C4-2B (cell line): ENCODE data around the gene RNF180.

ENCODE experiments used
- H3K27ac ChIP-seq: fragments of 450-650 bp; 2 replicates; pipeline ENCODE4 v1.5.1; 2017
- ZFX ChIP-seq: fragments of 450-650 bp; IDR thresholded peaks from 2 replicates; pipeline ENCODE4 v1.6.1; 2017
- TF ChIP-seq, protein P1 (sequence below): fragments of 450-650 bp; conservative IDR thresholded peaks from 2 replicates; pipeline ENCODE4 v1.5.1; 2017; ENCODE audit warnings: mild to moderate bottlenecking

The RNF180 gene

DNA sequence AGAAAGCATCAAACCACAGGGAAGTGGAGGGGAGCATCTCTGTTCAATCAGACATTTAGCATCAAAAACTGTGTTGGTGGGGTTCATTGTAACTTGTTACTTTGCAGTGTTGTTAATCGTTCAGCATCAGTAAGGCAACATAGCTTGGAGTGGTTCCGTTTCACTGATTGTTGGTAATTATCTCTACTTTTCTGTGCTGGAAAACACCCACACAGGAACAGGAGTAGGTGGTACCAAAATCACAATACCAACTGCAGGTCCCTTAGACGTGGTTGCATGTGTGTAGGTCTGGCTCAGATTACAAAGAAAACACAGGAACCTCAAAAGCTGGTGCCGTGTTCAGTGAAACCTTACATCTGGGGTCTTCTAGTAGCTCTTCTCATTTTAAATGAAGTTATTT, 146.8 kb downstream of the RNF180 start:
- TF ChIP-seq, protein P1, sequence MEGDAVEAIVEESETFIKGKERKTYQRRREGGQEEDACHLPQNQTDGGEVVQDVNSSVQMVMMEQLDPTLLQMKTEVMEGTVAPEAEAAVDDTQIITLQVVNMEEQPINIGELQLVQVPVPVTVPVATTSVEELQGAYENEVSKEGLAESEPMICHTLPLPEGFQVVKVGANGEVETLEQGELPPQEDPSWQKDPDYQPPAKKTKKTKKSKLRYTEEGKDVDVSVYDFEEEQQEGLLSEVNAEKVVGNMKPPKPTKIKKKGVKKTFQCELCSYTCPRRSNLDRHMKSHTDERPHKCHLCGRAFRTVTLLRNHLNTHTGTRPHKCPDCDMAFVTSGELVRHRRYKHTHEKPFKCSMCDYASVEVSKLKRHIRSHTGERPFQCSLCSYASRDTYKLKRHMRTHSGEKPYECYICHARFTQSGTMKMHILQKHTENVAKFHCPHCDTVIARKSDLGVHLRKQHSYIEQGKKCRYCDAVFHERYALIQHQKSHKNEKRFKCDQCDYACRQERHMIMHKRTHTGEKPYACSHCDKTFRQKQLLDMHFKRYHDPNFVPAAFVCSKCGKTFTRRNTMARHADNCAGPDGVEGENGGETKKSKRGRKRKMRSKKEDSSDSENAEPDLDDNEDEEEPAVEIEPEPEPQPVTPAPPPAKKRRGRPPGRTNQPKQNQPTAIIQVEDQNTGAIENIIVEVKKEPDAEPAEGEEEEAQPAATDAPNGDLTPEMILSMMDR = no peak
- no peak for TF ChIP-seq ZFX
- H3K27ac ChIP-seq = no peak overlapping the region

DNA sequence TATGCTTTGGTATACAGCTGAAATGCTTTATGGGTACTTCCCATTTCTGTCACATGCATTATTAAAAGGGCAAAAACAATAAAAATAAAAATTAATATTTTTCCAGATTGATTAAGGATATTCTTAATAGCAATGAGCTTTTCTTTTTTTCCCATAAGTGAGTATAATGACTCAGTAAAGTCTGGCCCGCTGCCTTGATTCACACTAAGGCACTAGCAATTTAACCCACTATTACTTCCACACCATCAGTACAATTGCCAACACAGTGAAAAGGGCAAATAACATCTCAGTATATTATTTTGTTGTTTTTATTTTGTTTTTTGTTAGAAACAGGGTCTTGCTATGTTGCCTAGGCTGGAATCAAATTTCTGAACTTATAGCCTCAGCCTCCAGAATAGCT, 150.1 kb downstream of the RNF180 start:
- TF ChIP-seq, protein P1 = no peak
- no peak for TF ChIP-seq ZFX
- no peak overlapping the region for H3K27ac ChIP-seq

DNA sequence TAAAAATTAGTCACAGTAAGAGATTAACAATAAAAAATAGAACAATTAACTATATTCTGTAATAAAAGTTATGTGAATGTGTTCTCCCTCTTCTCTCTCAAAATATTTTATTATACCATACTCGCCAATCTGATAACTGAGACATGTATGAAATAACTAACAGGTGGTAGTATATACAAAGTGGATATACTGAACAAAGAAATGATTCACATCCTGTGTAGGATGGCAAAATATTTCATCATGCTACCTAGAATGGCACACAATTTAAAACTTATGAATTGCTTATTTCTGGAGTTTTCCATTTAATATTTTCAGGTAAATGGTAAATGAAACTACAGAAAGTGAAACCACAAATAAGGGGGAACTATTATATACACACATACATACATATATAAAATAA, 152.5 kb downstream of the RNF180 start:
- H3K27ac ChIP-seq = no peak overlapping the region
- TF ChIP-seq, protein P1 = no peak
- TF ChIP-seq ZFX = no peak

GRCh38 chr5:64323591-64323990, 157.9 kb downstream of the RNF180 start:
- no peak overlapping the region for H3K27ac ChIP-seq
- no peak for TF ChIP-seq ZFX
- TF ChIP-seq, protein P1 = no peak

GRCh38 chr5:64330728-64331231, 165.1 kb downstream of the RNF180 start:
- no peak for TF ChIP-seq ZFX
- TF ChIP-seq, protein P1 = no peak
- H3K27ac ChIP-seq = no peak overlapping the region

GRCh38 chr5:64331597-64332277, 166.1 kb downstream of the RNF180 start:
- TF ChIP-seq, protein P1 = no peak
- no peak for TF ChIP-seq ZFX
- no peak overlapping the region for H3K27ac ChIP-seq

- H3K27ac ChIP-seq = no peak overlapping the region
- TF ChIP-seq, protein P1 = no peak
- no peak for TF ChIP-seq ZFX
Observed at GRCh38 chr5:64333886-64334285, 168.2 kb downstream of the RNF180 start.
